ENCODE data around the gene ERICH6B.

GRCh38 chr13:45662162-45662561, 46.6 kb upstream of the ERICH6B start:
- TF ChIP-seq EP300 (IDR thresholded peaks at IDR 0.05): no peak
- no peak for TF ChIP-seq CTCF (IDR thresholded peaks at IDR 0.05)

All from sigmoid colon (tissue), 4 donors.